GM21367 (cell line): ENCODE measurements around the gene TCF7L1.

ENCODE experiments used
- ATAC-seq: cut with Tn5 transposase; IDR thresholded peaks from one replicate; pipeline ENCODE4 v1.9.1; 2021; ENCODE audit not compliant: unreplicated experiment

The TCF7L1 gene

DNA sequence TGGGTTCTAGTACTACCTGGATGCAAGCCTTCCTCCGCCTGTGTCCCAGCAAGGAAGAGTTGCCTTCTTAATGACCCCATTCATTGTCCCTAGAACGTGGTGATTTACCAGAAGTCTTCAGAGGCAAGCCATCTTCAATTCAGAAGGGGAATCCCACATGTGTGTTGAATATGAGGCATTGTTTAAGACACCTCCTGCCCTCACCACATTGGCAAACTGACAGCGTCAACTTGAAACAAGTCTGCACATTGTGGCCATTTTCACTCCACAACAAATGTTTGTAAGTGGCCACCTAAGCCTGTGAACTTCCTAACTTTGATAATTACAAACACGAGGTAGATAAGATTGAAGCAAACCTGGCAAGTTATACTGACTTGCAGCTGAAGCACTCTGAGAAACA, 83.7 kb downstream of the TCF7L1 start:
- no peak for ATAC-seq

GRCh38 chr2:85221067-85221691, 88.0 kb downstream of the TCF7L1 start:
- ATAC-seq = no peak

DNA sequence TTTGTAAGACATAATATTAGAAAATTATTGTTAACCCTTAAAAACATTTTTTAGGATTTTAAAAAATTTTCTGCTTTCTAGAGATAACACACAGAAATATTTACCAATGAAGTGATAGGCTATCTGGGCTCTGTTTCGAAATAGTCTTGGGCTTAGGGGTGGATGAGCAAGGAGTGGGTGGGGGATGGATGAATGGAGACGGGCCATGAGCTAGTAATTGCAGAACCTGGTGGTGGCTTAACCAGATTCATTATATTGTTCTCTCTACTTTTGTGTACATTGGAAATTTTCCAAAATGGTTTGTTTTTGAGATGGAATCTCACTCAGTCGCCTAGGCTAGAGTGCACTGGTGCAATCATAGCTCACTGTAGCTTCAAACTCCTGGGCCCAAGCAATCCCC, 89.6 kb downstream of the TCF7L1 start:
- ATAC-seq = no peak

DNA sequence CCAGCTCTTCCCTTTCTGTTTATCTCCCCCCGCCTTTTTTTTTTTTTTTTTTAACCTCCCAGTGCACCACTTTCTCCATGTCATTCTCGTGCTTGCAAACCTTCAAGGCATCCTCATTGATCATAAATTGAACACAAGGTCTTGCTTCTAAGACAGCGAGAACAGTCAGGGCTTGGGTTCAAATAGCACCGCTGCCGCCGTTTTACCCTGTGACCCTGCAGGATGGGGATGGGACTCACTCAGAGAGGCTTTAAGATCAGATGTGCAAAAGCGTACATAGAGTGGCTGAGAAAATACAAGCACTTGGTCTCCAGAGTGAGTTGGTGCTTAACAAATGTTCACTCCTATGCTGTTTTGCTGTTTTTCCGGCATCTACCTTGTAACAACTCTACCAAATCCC, 93.6 kb downstream of the TCF7L1 start:
- no peak for ATAC-seq

- no peak for ATAC-seq
Observed at GRCh38 chr2:85230679-85231467, 97.7 kb downstream of the TCF7L1 start.

DNA sequence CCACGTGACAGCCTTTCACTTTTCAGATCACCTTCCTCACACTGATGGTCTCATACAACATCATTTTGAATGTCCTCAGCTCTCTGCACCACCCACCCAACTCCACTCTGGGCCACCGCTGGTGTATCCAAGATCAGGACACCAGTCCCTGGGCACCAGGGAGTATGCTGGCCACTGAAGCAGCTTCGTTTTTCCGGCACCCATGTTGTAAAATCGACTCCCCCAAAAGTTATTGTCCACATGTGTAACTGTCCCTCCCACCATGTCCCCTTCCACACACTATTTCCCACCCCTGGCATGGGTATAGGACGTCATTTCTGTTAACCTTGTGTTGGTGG, 98.2 kb downstream of the TCF7L1 start:
- ATAC-seq = no peak

- no peak for ATAC-seq
Observed at GRCh38 chr2:85231952-85232351, 98.8 kb downstream of the TCF7L1 start.

DNA sequence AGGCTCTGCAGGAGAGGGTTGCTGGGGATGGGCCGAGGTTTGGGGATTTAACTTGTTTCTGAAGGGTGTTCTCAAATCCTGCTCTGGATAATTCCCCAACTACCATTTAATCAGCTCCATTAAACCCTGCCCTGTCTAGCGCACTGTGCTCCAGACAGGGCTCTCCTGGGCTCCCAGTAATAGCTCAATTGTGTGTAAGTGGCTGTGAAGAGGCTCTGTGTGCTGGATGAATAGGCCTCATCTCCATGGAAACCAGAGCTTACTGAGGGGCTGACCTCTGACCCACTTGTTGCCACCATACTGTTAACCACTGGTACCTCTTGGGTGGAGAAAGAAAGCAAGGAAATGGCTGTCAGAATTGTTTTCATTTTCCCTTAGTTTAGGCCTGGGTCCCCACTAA, 101.7 kb downstream of the TCF7L1 start:
- ATAC-seq = no peak

GRCh38 chr2:85235281-85235680, 102.1 kb downstream of the TCF7L1 start:
- no peak for ATAC-seq

DNA sequence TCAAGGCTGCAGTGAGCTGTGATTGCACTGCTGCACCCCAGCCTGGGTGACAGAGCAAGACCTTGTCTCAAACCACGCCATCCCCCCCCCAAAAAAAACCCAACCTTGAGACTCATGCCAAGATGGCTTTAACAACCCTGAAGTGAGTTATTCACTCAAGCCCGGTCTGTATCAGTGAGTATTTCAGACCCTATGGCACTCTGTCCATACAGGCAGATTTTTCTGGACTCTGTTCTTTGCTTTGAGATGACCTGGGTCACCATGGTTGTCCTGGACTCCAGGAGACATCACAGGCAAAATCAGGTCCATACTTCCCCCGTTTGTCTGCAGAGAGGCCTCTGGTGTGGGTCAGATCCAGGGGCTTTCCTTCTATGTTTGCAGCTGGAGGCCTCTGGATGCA, 102.9 kb downstream of the TCF7L1 start:
- ATAC-seq = no peak

GRCh38 chr2:85237849-85238565, 104.8 kb downstream of the TCF7L1 start:
- ATAC-seq = no peak

DNA sequence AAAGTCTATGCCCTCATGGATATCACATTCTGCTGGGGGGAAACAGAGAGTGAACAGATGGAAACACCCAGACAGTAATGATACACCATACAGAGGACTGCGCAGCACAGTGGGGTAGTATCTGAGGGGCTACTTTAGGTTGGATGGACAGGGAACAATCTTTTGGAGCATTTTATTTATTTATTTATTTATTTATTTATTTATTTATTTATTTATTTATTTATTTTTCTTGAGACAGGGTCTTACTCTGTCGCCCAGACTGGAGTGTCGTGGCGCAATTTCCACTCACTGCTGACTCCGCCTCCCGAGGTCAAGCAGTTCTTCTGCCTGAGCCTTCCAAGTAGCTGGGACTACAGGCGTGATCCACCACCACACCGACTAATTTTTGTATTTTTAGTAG, 105.4 kb downstream of the TCF7L1 start:
- no peak for ATAC-seq

DNA sequence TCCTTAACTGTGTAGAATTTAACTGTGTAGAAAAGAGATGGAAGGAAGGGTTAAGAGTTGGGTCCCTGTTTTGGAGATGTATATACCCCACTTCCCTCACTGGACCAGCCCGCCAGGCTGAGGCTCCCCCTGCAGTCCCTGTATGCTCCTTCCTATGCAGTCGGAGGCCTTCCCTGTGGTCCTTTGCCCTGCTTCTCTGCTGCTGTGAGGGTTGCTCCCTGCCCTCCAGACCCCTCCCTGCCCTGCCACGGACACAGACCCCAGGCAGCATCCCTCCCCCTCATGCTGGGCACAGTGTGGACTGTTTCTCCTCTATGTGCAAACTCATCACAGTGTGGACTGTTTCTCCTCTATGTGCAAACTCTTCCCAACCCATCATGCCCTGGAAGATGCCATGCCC, 105.9 kb downstream of the TCF7L1 start:
- ATAC-seq = no peak

DNA sequence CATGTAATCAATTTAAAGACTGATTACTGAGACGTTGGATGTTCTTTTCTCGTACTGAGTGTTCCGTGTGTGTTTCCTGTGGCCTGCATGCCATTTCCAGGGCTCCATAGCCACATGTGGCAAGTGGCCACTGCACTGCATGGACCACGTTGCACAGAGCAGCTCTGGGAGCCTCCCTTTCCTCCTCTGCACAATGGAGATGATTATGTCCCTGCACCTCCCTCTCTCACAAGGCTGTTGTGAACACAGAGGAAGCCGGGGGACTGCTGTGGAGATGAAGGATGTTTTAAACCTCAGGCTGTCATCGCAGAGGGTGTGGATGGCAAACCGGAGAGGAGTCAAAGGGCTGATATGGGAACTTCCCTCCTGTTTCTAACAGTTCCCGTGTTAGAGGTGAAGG, 106.9 kb downstream of the TCF7L1 start:
- ATAC-seq = no peak

DNA sequence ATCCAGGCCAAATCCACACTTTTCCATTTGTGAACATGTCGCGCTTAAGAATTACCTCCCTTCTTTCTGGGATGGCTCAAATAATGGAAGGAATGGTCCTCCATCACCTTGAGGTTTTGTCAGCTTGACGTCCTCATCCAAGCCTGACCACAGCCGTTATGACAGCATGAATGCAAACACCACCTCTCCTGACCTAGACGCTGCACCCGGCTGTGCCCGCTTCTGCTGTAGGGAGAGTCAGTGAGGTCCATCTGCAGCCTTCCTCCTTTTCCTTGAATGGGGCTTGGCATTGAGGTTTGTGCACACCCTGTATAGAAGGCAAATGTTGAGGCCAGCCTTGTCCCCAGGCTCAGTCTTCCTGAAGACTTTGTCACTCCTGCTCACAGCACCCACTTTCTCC, 109.1 kb downstream of the TCF7L1 start:
- no peak for ATAC-seq

- ATAC-seq = no peak
Observed at GRCh38 chr2:85243101-85244072, 110.2 kb downstream of the TCF7L1 start.

DNA sequence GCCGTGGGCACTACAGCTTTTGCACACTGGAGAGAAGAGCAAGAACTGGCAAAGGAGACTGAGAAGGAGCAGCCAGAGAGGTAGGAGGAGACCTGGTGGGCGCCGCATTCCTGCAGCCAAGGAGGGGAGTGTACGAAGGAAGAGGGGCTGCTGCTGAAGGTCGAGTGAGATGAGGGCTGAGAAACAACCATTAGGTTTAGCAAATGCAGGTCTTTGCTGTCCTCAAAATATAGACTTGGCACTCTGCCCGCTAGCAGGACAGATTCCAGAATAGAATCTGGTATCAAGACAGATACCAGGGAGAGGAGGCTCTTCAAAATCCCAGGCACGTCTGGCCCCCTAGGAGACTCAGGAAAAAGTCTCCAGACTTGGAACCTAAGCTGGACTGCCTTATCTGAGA, 111.6 kb downstream of the TCF7L1 start:
- ATAC-seq = no peak

DNA sequence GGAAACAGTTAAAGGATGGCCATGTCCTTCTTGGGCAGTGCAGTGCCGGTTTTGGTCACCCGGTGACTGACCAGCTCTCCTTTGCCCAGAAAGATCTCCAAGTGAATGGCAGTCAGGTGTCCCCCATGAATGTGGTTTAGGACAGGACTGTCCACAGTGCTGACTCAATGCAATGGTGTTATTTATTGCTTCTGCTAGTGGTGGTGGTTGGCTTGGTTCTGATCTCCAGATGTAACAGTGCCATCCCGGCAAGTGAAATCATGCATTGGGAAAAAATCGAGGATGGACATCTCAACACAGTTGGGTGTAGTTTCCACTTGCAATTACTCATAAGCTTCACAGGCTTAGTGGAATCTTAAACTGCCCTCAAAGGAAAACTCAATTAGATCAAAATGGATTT, 112.7 kb downstream of the TCF7L1 start:
- no peak for ATAC-seq

- ATAC-seq = no peak
Observed at GRCh38 chr2:85246348-85246747, 113.2 kb downstream of the TCF7L1 start.

- ATAC-seq = no peak
Observed at GRCh38 chr2:85247610-85248009, 114.4 kb downstream of the TCF7L1 start.
